GM23248 (cell line): ENCODE data around the gene GOLT1A.

Experiments
- EZH2 ChIP-seq: fragments of 200-600 bp; sonication (generic); IDR thresholded peaks from 2 replicates; pipeline ENCODE4 v1.6.1; 2018; ENCODE audit warnings: antibody characterized with exemption, mild to moderate bottlenecking; ENCODE audit not compliant: insufficient read depth, poor library complexity, severe bottlenecking
- EZH2phosphoT487 ChIP-seq: fragments of 200-600 bp; sonication (generic); IDR thresholded peaks from 2 replicates; pipeline ENCODE4 v1.6.1; 2018; ENCODE audit warnings: antibody characterized with exemption, moderate library complexity, mild to moderate bottlenecking, low read depth; ENCODE audit not compliant: insufficient read depth

DNA sequence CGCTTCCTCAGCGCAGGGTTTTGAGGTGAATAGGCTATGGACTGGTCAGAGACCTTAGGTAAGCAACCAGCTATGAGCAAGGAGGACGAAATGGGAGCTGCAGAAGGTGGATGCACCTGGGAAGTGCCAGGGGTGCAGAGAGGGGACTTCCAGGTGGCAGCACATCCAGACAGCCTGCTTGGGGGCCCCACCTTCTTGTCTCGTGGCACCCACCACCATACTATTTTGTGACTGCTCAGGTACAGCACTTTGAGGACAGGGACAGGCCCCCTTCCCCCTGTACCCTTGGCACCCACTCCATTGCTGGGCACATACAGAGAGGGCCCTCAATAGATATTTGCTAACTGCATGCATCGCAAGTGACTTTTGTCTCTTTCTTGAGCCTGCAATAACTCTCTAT is 16.7 kb downstream of the GOLT1A start:
- no peak for TF ChIP-seq EZH2
- no peak for TF ChIP-seq EZH2phosphoT487
